ENCODE measurements around the gene HSF4.

Gene HSF4

GRCh38 chr16:67144943-67145342 lies 19.6 kb upstream of the HSF4 start:
- Histone ChIP-seq H3K27ac (ENCODE audit: low read depth, low read length) (no peak overlapping the region), H3K9ac (ENCODE audit: low read length) (no peak overlapping the region), H3K4me3 (ENCODE audit: insufficient read depth, low read length, poor library complexity, severe bottlenecking) (no peak overlapping the region), H3K9me3 (ENCODE audit: insufficient read depth, low read length) (no peaks in the 10 kb centered on the region), H2AFZ (ENCODE audit: low read depth, low read length, severe bottlenecking) (no peak overlapping the region), H3K27me3 (ENCODE audit: low read length) (no peaks in the 10 kb centered on the region), H3K9me2 (replicated peaks; ENCODE audit: insufficient read depth, low read length) (no peaks in the 10 kb centered on the region), H3F3A (ENCODE audit: insufficient read depth) (no peaks in the 10 kb centered on the region), H3K36me3 (ENCODE audit: low read length) (peaks cover 2% of the 10 kb centered on the region; the same call in 1 of the 2 replicates), H4K20me1 (ENCODE audit: low read depth, low read length) (no peaks in the 10 kb centered on the region), H3K4me2 (ENCODE audit: low read depth, low read length, poor library complexity, severe bottlenecking) (no peak overlapping the region), H3K79me2 (ENCODE audit: insufficient read depth, low read length) (no peaks in the 10 kb centered on the region)
- TF ChIP-seq EZH2phosphoT487 (conservative IDR thresholded peaks at IDR 0.05; ENCODE audit: low read length), result no peak
- TF ChIP-seq, protein P1, sequence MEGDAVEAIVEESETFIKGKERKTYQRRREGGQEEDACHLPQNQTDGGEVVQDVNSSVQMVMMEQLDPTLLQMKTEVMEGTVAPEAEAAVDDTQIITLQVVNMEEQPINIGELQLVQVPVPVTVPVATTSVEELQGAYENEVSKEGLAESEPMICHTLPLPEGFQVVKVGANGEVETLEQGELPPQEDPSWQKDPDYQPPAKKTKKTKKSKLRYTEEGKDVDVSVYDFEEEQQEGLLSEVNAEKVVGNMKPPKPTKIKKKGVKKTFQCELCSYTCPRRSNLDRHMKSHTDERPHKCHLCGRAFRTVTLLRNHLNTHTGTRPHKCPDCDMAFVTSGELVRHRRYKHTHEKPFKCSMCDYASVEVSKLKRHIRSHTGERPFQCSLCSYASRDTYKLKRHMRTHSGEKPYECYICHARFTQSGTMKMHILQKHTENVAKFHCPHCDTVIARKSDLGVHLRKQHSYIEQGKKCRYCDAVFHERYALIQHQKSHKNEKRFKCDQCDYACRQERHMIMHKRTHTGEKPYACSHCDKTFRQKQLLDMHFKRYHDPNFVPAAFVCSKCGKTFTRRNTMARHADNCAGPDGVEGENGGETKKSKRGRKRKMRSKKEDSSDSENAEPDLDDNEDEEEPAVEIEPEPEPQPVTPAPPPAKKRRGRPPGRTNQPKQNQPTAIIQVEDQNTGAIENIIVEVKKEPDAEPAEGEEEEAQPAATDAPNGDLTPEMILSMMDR (IDR thresholded peaks at IDR 0.05; ENCODE audit: insufficient read depth, low read length, poor library complexity, severe bottlenecking), result no peak

GRCh38 chr16:67145746-67146145 lies 18.8 kb upstream of the HSF4 start:
- Histone ChIP-seq H4K20me1 (ENCODE audit: low read depth, low read length) (no peaks in the 10 kb centered on the region), H3K27ac (ENCODE audit: low read depth, low read length) (no peak overlapping the region), H3K27me3 (ENCODE audit: low read length) (no peaks in the 10 kb centered on the region), H3F3A (ENCODE audit: insufficient read depth) (no peaks in the 10 kb centered on the region), H3K9ac (ENCODE audit: low read length) (no peak overlapping the region), H3K79me2 (ENCODE audit: insufficient read depth, low read length) (no peaks in the 10 kb centered on the region), H2AFZ (ENCODE audit: low read depth, low read length, severe bottlenecking) (no peak overlapping the region), H3K4me3 (ENCODE audit: insufficient read depth, low read length, poor library complexity, severe bottlenecking) (no peak overlapping the region), H3K4me2 (ENCODE audit: low read depth, low read length, poor library complexity, severe bottlenecking) (no peak overlapping the region), H3K9me3 (ENCODE audit: insufficient read depth, low read length) (no peaks in the 10 kb centered on the region), H3K9me2 (replicated peaks; ENCODE audit: insufficient read depth, low read length) (no peaks in the 10 kb centered on the region), H3K36me3 (ENCODE audit: low read length) (no peaks in the 10 kb centered on the region)
- TF ChIP-seq, protein P1 (IDR thresholded peaks at IDR 0.05; ENCODE audit: insufficient read depth, low read length, poor library complexity, severe bottlenecking), result no peak
- no peak for TF ChIP-seq EZH2phosphoT487 (conservative IDR thresholded peaks at IDR 0.05; ENCODE audit: low read length)

DNA sequence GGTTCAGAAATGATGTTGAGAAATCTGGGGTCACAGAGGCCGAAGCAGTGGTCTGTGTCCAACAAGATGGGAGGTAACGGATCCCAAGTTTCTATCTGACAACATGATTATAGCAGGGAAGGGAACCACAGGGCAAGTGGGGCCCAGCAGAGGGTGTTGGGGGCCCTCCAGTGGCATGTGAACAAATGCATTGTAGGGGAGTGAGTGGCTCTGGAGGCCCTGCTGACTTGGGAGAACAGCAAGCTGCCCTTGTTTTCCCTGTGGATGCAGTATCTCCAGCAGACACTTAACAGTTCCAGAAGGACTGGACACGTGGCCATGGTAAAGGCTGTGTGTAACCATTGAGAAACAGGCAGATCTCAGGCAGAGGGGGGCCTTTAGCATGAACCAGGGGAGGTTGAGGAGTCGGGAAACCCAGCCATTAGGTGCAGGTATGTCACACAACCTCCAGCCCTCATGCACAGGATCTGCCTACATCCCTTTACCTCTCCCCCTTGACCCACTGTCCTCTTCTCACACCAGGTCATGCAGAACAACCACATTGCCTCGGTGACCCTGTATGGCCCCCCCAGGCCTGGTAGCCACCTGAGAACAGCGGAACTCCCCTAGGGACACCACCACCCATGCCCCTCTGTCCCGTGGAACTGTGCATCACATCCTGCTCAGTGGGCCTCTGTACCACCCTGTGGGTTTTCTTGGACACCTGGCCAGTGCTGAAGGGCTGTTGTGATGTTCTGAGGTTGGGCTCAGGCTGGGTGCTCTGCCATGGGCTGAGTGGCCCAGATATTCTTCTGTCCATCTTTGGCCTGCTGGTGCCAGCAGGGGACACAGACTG lies 17.8 kb upstream of the HSF4 start:
- TF ChIP-seq, protein P1 (IDR thresholded peaks at IDR 0.05; ENCODE audit: insufficient read depth, low read length, poor library complexity, severe bottlenecking), result no peak
- no peak for TF ChIP-seq EZH2phosphoT487 (conservative IDR thresholded peaks at IDR 0.05; ENCODE audit: low read length)
- Histone ChIP-seq H3K79me2 (ENCODE audit: insufficient read depth, low read length) (no peaks in the 10 kb centered on the region), H3F3A (ENCODE audit: insufficient read depth) (no peaks in the 10 kb centered on the region), H3K27me3 (ENCODE audit: low read length) (no peaks in the 10 kb centered on the region), H2AFZ (ENCODE audit: low read depth, low read length, severe bottlenecking) (no peak overlapping the region), H3K9me2 (replicated peaks; ENCODE audit: insufficient read depth, low read length) (no peaks in the 10 kb centered on the region), H3K4me2 (ENCODE audit: low read depth, low read length, poor library complexity, severe bottlenecking) (no peak overlapping the region), H3K9ac (ENCODE audit: low read length) (no peak overlapping the region), H3K9me3 (ENCODE audit: insufficient read depth, low read length) (no peaks in the 10 kb centered on the region), H4K20me1 (ENCODE audit: low read depth, low read length) (no peaks in the 10 kb centered on the region), H3K27ac (ENCODE audit: low read depth, low read length) (no peak overlapping the region), H3K4me3 (ENCODE audit: insufficient read depth, low read length, poor library complexity, severe bottlenecking) (no peak overlapping the region), H3K36me3 (ENCODE audit: low read length) (no peaks in the 10 kb centered on the region)

Measured in SU-DHL-6 (cell line).